ENCODE measurements around the gene LRMDA.

DNA sequence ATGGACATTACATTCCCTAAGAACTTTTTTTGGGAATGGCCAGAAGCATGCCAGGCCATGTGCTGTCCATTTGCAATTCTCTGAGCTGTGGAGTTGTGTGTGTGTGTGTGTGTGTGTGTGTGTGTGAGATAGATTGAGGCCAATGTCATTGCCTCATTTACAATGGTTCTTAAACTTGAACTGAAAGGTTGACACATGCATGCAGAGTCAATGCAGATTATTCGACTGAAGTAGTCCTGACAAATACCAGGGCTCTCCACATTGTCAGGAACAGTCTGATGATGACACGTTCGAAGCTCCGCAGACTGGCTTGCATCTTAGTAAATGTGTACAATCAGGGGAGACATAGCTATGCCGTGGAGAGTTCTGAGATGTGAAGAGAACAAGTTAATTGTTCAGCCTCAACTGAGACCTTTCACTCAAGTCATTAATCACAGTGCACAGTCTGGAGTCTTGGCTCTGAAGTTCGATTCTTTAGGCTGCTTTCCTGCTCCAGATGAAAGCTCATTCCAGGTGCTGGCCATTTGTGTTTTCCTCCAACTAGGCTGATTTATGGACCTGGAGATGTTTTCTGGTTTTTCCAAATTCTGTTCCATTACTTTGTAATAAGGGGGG lies 921.9 kb downstream of the LRMDA start:
- TF ChIP-seq, protein P1, sequence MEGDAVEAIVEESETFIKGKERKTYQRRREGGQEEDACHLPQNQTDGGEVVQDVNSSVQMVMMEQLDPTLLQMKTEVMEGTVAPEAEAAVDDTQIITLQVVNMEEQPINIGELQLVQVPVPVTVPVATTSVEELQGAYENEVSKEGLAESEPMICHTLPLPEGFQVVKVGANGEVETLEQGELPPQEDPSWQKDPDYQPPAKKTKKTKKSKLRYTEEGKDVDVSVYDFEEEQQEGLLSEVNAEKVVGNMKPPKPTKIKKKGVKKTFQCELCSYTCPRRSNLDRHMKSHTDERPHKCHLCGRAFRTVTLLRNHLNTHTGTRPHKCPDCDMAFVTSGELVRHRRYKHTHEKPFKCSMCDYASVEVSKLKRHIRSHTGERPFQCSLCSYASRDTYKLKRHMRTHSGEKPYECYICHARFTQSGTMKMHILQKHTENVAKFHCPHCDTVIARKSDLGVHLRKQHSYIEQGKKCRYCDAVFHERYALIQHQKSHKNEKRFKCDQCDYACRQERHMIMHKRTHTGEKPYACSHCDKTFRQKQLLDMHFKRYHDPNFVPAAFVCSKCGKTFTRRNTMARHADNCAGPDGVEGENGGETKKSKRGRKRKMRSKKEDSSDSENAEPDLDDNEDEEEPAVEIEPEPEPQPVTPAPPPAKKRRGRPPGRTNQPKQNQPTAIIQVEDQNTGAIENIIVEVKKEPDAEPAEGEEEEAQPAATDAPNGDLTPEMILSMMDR (IDR thresholded peaks at IDR 0.05; ENCODE audit: low read depth, low read length) = no peak
- no peak for TF ChIP-seq EZH2phosphoT487 (IDR thresholded peaks at IDR 0.05; ENCODE audit: low read depth)

Data from OCI-LY3 (cell line).